Mesendoderm (in vitro differentiated cells): ENCODE data around the gene CORO1C.
A peak's percentile ranks its signal among the peaks of the same experiment; 100 is the strongest.

Source experiments
- DNase-seq: peaks from one replicate; pipeline ENCODE4 v3.0.0; 2013
- H2AK5ac ChIP-seq: 2 replicates; pipeline ENCODE4 v1.6.1; 2013; ENCODE audit warnings: low read length, inconsistent platforms
- H2BK120ac ChIP-seq: 2 replicates; pipeline ENCODE4 v1.6.1; 2013; ENCODE audit warnings: low read depth, mild to moderate bottlenecking, low read length, moderate library complexity, mixed read lengths
- H2BK15ac ChIP-seq: replicated peaks from 2 replicates; pipeline ENCODE4 v1.6.1; 2013; ENCODE audit warnings: low read depth, mild to moderate bottlenecking, moderate library complexity
- H2BK5ac ChIP-seq: 2 replicates; pipeline ENCODE4 v1.6.1; 2013; ENCODE audit warnings: low read length, inconsistent platforms
- H3K18ac ChIP-seq: 2 replicates; pipeline ENCODE4 v1.6.1; 2013; ENCODE audit warnings: mild to moderate bottlenecking, low read length, mixed read lengths
- H3K23ac ChIP-seq: one replicate; pipeline ENCODE4 v1.6.1; 2013; ENCODE audit warnings: low read length
- H3K27ac ChIP-seq: 2 replicates; pipeline ENCODE4 v1.5.1; 2013; ENCODE audit warnings: low read depth, mild to moderate bottlenecking, inconsistent platforms, low read length, moderate library complexity
- H3K27me3 ChIP-seq: 2 replicates; pipeline ENCODE4 v1.6.1; 2013; ENCODE audit warnings: low read length, control low read depth, mild to moderate bottlenecking, inconsistent platforms; ENCODE audit not compliant: insufficient read depth, poor library complexity
- H3K36me3 ChIP-seq: 2 replicates; pipeline ENCODE4 v1.6.1; 2013; ENCODE audit warnings: low read length, inconsistent platforms; ENCODE audit not compliant: control insufficient read depth, insufficient read depth
- H3K4ac ChIP-seq: one replicate; pipeline ENCODE4 v1.6.1; 2013; ENCODE audit warnings: low read depth, mild to moderate bottlenecking, low read length, moderate library complexity
- H3K4me1 ChIP-seq: 2 replicates; pipeline ENCODE4 v1.6.1; 2013; ENCODE audit warnings: low read depth, low read length, inconsistent platforms; ENCODE audit not compliant: control insufficient read depth
- H3K4me2 ChIP-seq: 2 replicates; pipeline ENCODE4 v1.6.1; 2013; ENCODE audit warnings: low read length
- H3K4me3 ChIP-seq: 2 replicates; pipeline ENCODE4 v1.5.1; 2013; ENCODE audit warnings: mild to moderate bottlenecking, low read length
- H3K56ac ChIP-seq: one replicate; pipeline ENCODE4 v1.6.1; 2013; ENCODE audit warnings: low read length
- H3K79me1 ChIP-seq: 2 replicates; pipeline ENCODE4 v1.6.1; 2013; ENCODE audit warnings: low read length, inconsistent platforms
- H3K79me2 ChIP-seq: 2 replicates; pipeline ENCODE4 v1.6.1; 2013; ENCODE audit warnings: mild to moderate bottlenecking, low read length; ENCODE audit not compliant: control insufficient read depth, insufficient read depth
- H3K9ac ChIP-seq: 2 replicates; pipeline ENCODE4 v1.6.1; 2013; ENCODE audit warnings: low read length, inconsistent platforms
- H4K5ac ChIP-seq: one replicate; pipeline ENCODE4 v1.6.1; 2013; ENCODE audit warnings: low read length
- H4K8ac ChIP-seq: one replicate; pipeline ENCODE4 v1.6.1; 2013; ENCODE audit warnings: low read depth, mild to moderate bottlenecking, control low read depth, low read length, moderate library complexity
- WGBS: extraction: QIAGEN DNeasy Blood & Tissue Kit; methylation state at CpG from one replicate; pipeline ENCODE4 v1.1.7; 2013; ENCODE audit warnings: low lambda C conversion rate, missing lambda C conversion rate; ENCODE audit not compliant: insufficient coverage; ENCODE audit errors: extremely low coverage; 5-methylcytosine and 5-hydroxymethylcytosine counted together

The CORO1C gene

DNA sequence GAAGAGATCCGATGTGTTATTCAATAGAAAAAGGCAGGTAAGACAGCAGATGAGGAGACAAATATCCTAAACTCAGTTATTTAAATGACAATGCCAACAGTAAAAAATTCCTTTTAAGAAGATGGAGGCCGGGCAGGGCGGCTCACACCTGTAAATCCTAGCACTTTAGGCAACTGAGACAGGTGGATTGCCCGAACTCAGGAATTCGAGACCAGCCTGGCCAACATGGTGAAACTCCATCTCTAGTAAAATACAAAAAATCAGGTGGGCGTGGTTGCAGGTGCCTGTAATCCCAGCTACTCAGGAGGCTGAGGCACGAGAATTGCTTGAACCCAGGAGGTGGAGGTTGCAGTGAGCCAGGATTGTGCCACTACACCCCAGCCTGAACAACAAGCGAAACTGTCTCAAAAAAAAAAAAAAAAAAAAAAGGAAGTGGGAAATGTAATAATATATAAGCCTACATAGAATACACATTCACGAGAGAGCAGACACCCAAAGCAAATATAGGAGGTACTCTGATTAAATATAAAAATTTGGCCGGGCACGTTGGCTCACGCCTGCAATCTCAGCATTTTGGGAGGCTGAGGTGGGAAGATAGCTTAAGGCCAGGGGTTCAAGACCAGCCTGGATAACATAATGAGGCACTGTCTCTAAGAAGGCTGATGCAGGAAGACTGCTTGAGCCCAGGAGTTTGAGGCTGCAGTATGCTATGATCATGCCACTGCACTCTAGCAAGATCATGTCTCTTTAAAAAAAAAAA, 19.0 kb downstream of the CORO1C start:
- Histone ChIP-seq H2BK15ac (no peak overlapping the region), H3K4ac (no peak overlapping the region), H3K27ac (no peak overlapping the region), H3K23ac (no peak overlapping the region), H3K56ac (no peak overlapping the region), H3K27me3 (no peaks in the 10 kb centered on the region), H4K5ac (no peak overlapping the region), H3K36me3 (no peaks in the 10 kb centered on the region), H2AK5ac (no peak overlapping the region), H4K8ac (no peak overlapping the region), H2BK120ac (no peak overlapping the region), H3K79me2 (peaks cover 42% of the 10 kb centered on the region), H3K4me1 (peaks cover 1% of the 10 kb centered on the region), H3K79me1 (peaks cover 11% of the 10 kb centered on the region), H3K4me3 (no peak overlapping the region), H3K9ac (no peak overlapping the region), H2BK5ac (no peak overlapping the region), H3K4me2 (no peak overlapping the region), H3K18ac (no peak overlapping the region)
- no CpG with 5 or more reads among the region's 12 CpGs for WGBS
- DNase-seq, result no peak

DNA sequence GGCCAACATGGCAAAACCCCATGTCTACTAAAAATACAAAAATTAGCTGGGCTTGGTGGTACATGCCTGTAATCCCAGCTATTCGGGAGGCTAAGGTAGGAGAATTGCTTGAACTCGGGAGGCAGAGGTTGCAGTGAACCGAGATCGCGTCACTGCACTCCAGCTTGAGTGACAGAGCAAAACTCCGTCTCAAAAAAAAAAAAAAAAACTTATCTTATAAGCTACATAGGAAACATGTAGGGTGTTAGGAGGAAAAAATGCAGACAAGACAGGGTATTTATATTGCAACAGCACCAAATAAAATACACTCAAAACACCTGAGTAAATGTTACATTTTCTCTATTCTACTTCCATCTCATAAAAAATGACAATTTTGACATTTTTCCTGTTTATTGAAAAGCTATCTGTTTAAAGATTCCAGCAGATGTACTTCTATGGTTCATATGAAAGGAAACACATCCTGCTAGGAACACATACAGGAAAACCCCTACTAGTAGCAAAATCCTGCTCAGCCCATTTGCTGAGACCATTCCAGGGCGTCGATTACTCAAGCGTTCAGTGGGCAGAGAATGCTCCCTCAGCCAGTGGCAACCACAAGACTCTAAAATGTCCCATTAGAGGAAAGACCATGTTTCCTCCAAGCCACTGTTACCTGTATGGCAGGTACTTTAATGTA, 19.7 kb downstream of the CORO1C start:
- Histone ChIP-seq H3K27ac (no peak overlapping the region), H2AK5ac (no peak overlapping the region), H2BK15ac (no peak overlapping the region), H3K4me2 (no peak overlapping the region), H3K18ac (no peak overlapping the region), H3K23ac (no peak overlapping the region), H3K9ac (no peak overlapping the region), H4K5ac (no peak overlapping the region), H3K4me3 (no peak overlapping the region), H3K27me3 (no peaks in the 10 kb centered on the region), H3K79me2 (peaks cover 36% of the 10 kb centered on the region), H3K36me3 (no peaks in the 10 kb centered on the region), H2BK120ac (no peak overlapping the region), H2BK5ac (no peak overlapping the region), H4K8ac (no peak overlapping the region), H3K4ac (no peak overlapping the region), H3K56ac (no peak overlapping the region), H3K4me1 (no peaks in the 10 kb centered on the region), H3K79me1 (peaks cover 5% of the 10 kb centered on the region)
- WGBS, result no CpG with 5 or more reads among the region's 9 CpGs
- DNase-seq, result no peak

DNA sequence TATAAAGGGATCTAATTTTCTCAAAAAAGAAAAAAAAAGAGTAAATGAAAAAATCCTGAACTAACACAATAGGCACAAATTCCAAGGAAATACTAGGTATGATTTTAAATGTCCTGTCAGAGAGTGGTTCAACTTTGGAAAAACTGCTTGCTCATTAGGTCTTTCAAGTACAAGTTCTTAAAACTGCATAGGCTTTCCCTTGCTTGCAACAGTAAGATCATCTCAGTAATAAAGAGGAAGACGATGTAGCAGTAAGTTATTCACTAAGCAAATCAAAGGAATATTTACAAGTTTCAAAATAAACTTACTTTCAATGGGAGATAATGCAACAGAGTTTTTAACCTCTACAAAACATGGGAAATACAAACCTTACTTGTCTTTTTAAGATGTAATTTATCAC, 21.6 kb downstream of the CORO1C start:
- H3K4me3 ChIP-seq, result no peak overlapping the region
- no peak for DNase-seq

DNA sequence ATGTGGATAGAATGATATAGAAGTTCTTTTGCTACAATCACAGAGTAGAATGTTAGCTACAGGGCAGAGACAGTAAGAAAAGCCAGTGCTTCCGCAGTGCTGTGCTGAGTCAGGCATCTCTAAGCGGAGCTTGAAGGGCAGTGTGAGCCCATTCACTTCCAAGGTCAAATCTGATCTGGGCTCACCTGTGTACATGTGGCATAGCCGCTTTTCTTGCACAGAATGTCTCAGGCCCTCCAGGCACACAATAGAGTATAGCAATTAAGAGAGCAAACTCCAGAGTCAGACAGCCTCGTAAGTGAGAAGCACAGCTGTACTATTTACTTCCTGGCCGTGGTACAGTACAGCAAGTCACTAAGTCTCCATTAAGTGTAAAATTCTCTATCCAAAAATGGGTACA, 26.8 kb downstream of the CORO1C start:
- no peak overlapping the region for H3K4ac ChIP-seq
- no peak overlapping the region for H2BK15ac ChIP-seq
- H3K4me2 ChIP-seq, result no peak overlapping the region
- no peak overlapping the region for H3K27ac ChIP-seq
- H3K18ac ChIP-seq, result no peak overlapping the region
- H3K23ac ChIP-seq, result no peak overlapping the region
- peaks cover 20% of the 10 kb centered on the region for H3K4me1 ChIP-seq
- H3K79me2 ChIP-seq, result peaks cover 30% of the 10 kb centered on the region
- no peak overlapping the region for H2BK5ac ChIP-seq
- no peaks in the 10 kb centered on the region for H3K27me3 ChIP-seq
- no peak overlapping the region for H4K8ac ChIP-seq
- WGBS, result no CpG with 5 or more reads among the region's 5 CpGs
- no peak overlapping the region for H2AK5ac ChIP-seq
- H3K56ac ChIP-seq, result no peak overlapping the region
- H3K4me3 ChIP-seq, result no peak overlapping the region
- H4K5ac ChIP-seq, result no peak overlapping the region
- no peak for DNase-seq
- peaks cover 16% of the 10 kb centered on the region for H3K79me1 ChIP-seq
- no peaks in the 10 kb centered on the region for H3K36me3 ChIP-seq
- no peak overlapping the region for H2BK120ac ChIP-seq
- H3K9ac ChIP-seq, result no peak overlapping the region

More for the DNA sequence above, 21.6 kb downstream of the CORO1C start:
- H3K79me1 ChIP-seq, result peaks cover 5% of the 10 kb centered on the region
- no peak overlapping the region for H4K8ac ChIP-seq
- H2BK5ac ChIP-seq, result no peak overlapping the region
- no peaks in the 10 kb centered on the region for H3K4me1 ChIP-seq
- H3K4me2 ChIP-seq, result no peak overlapping the region
- H3K27ac ChIP-seq, result no peak overlapping the region
- no peak overlapping the region for H3K23ac ChIP-seq
- H3K9ac ChIP-seq, result no peak overlapping the region
- H3K4ac ChIP-seq, result no peak overlapping the region
- H4K5ac ChIP-seq, result no peak overlapping the region
- H2AK5ac ChIP-seq, result no peak overlapping the region
- no peak overlapping the region for H2BK120ac ChIP-seq
- no peak overlapping the region for H2BK15ac ChIP-seq
- H3K36me3 ChIP-seq, result no peaks in the 10 kb centered on the region
- no CpG with 5 or more reads among the region's 1 CpG for WGBS
- no peak overlapping the region for H3K56ac ChIP-seq
- H3K79me2 ChIP-seq, result peaks cover 37% of the 10 kb centered on the region
- no peak overlapping the region for H3K18ac ChIP-seq
- no peaks in the 10 kb centered on the region for H3K27me3 ChIP-seq

DNA sequence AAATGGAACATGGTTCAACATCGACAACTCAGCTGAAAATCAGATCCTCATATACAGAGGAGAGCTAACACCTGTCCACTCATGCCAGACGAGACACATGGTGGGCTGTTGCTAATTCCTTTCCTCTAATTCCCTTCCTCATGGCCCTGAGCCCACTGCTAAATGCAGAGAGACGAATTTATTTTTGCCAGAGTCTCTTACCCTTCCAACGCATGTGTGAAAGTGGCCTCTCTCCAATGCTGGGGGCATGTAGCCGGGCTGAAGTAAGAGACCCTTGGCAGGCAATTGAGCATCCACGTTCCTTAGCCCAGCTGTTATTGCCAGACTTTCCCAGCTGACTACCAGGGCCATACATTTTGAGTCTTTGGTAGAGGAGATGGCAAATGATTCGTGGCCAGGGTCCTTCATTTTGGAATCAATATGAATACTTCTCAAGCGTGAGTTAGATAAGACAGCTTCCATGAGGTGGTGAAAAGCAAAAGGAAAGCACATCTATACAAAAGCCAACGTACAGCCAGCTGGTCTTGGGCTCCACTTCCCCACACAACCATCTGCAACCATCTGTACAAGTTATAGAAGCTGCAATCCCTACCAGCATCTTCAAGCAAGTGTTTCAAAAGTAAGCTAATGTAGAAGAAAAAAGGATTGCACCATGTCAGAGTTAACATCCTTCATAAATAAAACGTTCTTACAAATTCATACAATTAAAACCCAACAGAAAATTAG, 28.6 kb downstream of the CORO1C start:
- Histone ChIP-seq H3K79me1 (peaks cover 22% of the 10 kb centered on the region), H3K4me1 (peaks cover 22% of the 10 kb centered on the region), H3K4me2 (no peak overlapping the region), H2AK5ac (no peak overlapping the region), H4K5ac (no peak overlapping the region), H3K56ac (peak overlapping the region; percentile 71), H3K27me3 (no peaks in the 10 kb centered on the region), H4K8ac (no peak overlapping the region), H2BK120ac (no peak overlapping the region), H2BK5ac (peak overlapping the region; percentile 2), H3K79me2 (peaks cover 30% of the 10 kb centered on the region), H3K4me3 (no peak overlapping the region), H3K18ac (peak overlapping the region; percentile 22), H2BK15ac (no peak overlapping the region), H3K23ac (no peak overlapping the region), H3K4ac (no peak overlapping the region), H3K27ac (peak overlapping the region; percentile 83), H3K36me3 (peaks cover 1% of the 10 kb centered on the region), H3K9ac (peak overlapping the region; percentile 11)
- WGBS, result no CpG with 5 or more reads among the region's 10 CpGs
- DNase-seq, result no peak
